CD14-positive monocyte (primary cell): Measurements from ENCODE around the gene INO80. TPM values are rescaled to one million over a fixed set of nuclear protein-coding genes. Genes with fewer than 3 reads are reported as not detected.

Experiments used
- DNase-seq, 3 donors: peaks; one replicate each; pipeline ENCODE4 v3.0.0-alpha.2; 2011 to 2022
- H2AFZ ChIP-seq: 2 replicates; pipeline ENCODE4 v1.6.0; 2012; ENCODE audit warnings: mild to moderate bottlenecking, low read depth, low read length, inconsistent platforms; ENCODE audit not compliant: insufficient read depth, poor library complexity, severe bottlenecking
- H3K27ac ChIP-seq, 2 donors: 1 replicate in 1 of 2; 2 replicates in 1 of 2; pipeline ENCODE4 v1.5.1; 2012 to 2013; ENCODE audit warnings: low read length in 2 of 2, control low read depth in 1 of 2, inconsistent platforms in 1 of 2, low read depth in 1 of 2, mild to moderate bottlenecking in 1 of 2
- H3K27me3 ChIP-seq, 2 donors: one replicate each; pipeline versions ENCODE4 v1.6.0 to v1.6.1; 2011 to 2013; ENCODE audit warnings: low read length in 2 of 2; ENCODE audit not compliant: control insufficient read depth in 2 of 2, insufficient read depth in 2 of 2
- H3K36me3 ChIP-seq, 2 donors: replicated peaks in 1 of 2; 1 replicate in 1 of 2; 2 replicates in 1 of 2; pipeline versions ENCODE4 v1.5.1 to v1.6.1; 2012 to 2013; ENCODE audit warnings: low read length in 2 of 2, control low read depth in 1 of 2, inconsistent platforms in 1 of 2, mild to moderate bottlenecking in 1 of 2; ENCODE audit not compliant: insufficient read depth in 2 of 2, control insufficient read depth in 1 of 2
- H3K4me1 ChIP-seq, 2 donors: 1 replicate in 1 of 2; 2 replicates in 1 of 2; pipeline versions ENCODE4 v1.5.1 to v1.6.1; 2012 to 2013; ENCODE audit warnings: low read length in 2 of 2, control low read depth in 1 of 2, inconsistent platforms in 1 of 2, mild to moderate bottlenecking in 1 of 2, moderate library complexity in 1 of 2; ENCODE audit not compliant: insufficient read depth in 2 of 2, control insufficient read depth in 1 of 2
- H3K4me2 ChIP-seq: replicated peaks from 2 replicates; pipeline ENCODE3; 2012; ENCODE audit warnings: low read length, moderate library complexity, mild to moderate bottlenecking; ENCODE audit not compliant: poor library complexity, severe bottlenecking; ENCODE audit errors: extremely low read depth
- H3K4me3 ChIP-seq, 3 experiments: fragments of 200-600 bp in 1 of 3; sonication (generic) in 1 of 3; replicated peaks in 1 of 3; 1 replicate in 2 of 3; 2 replicates in 1 of 3; pipeline ENCODE4 v1.5.1; 2011 to 2013; ENCODE audit warnings: low read length in 3 of 3, mild to moderate bottlenecking in 3 of 3, control low read depth in 2 of 3, low read depth in 2 of 3, inconsistent platforms in 1 of 3, moderate library complexity in 1 of 3
- H3K79me2 ChIP-seq: 2 replicates; pipeline ENCODE4 v1.6.0; 2012; ENCODE audit warnings: mild to moderate bottlenecking, control low read depth, inconsistent platforms, low read length, moderate library complexity; ENCODE audit not compliant: insufficient read depth
- H3K9ac ChIP-seq: 2 replicates; pipeline ENCODE4 v1.6.0; 2017; ENCODE audit warnings: low read length, mild to moderate bottlenecking; ENCODE audit not compliant: insufficient read depth, poor library complexity, severe bottlenecking
- H3K9me3 ChIP-seq, 2 donors: replicated peaks in 1 of 2; 1 replicate in 1 of 2; 2 replicates in 1 of 2; pipeline versions ENCODE4 v1.5.1 to v1.6.1; 2012 to 2013; ENCODE audit warnings: low read length in 2 of 2, control low read depth in 1 of 2; ENCODE audit not compliant: control insufficient read depth in 1 of 2, insufficient read depth in 1 of 2
- H4K20me1 ChIP-seq: 2 replicates; pipeline ENCODE4 v1.6.0; 2012; ENCODE audit warnings: mild to moderate bottlenecking, low read length, control low read depth, moderate library complexity; ENCODE audit not compliant: insufficient read depth
- H3K27ac Mint-ChIP-seq, 7 donors: one replicate each; pipeline ENCODE4 v1.8.0; 2020; ENCODE audit warnings: mild to moderate bottlenecking in 7 of 7, mixed read lengths in 7 of 7, moderate library complexity in 6 of 7, inconsistent platforms in 2 of 7
- H3K27me3 Mint-ChIP-seq, 3 donors: one replicate each; pipeline ENCODE4 v1.8.0; 2021 to 2022; ENCODE audit warnings: low read depth in 3 of 3, mild to moderate bottlenecking in 3 of 3, mixed read lengths in 3 of 3, moderate library complexity in 3 of 3, inconsistent platforms in 1 of 3
- H3K36me3 Mint-ChIP-seq, 2 donors: one replicate each; pipeline ENCODE4 v1.8.0; 2020; ENCODE audit warnings: mixed read lengths in 2 of 2, inconsistent platforms in 1 of 2, mild to moderate bottlenecking in 1 of 2
- H3K4me1 Mint-ChIP-seq: one replicate; pipeline ENCODE4 v1.8.0; 2020; ENCODE audit warnings: mild to moderate bottlenecking, mixed read lengths
- H3K4me3 Mint-ChIP-seq, 2 donors: one replicate each; pipeline ENCODE4 v1.8.0; 2020; ENCODE audit warnings: mild to moderate bottlenecking in 2 of 2, mixed read lengths in 2 of 2, moderate library complexity in 1 of 2
- H3K9me3 Mint-ChIP-seq, 7 donors: one replicate each; pipeline ENCODE4 v1.8.0; 2020 to 2022; ENCODE audit warnings: mixed read lengths in 7 of 7, mild to moderate bottlenecking in 6 of 7, moderate library complexity in 6 of 7, inconsistent platforms in 2 of 7
- WGBS: methylation state at CpG from one replicate; pipeline ENCODE4 v1.1.5; 2013; ENCODE audit warnings: missing lambda C conversion rate; ENCODE audit not compliant: insufficient coverage; 5-methylcytosine and 5-hydroxymethylcytosine counted together
- intact Hi-C, 2 donors: fragments of 100-400 bp; cut with micrococcal nuclease; formaldehyde crosslinking; loops; one replicate each; pipeline versions ENCODE4 v1.15.0 to v1.15.1; 2023
- polyA plus RNA-seq, 3 donors: library from polyadenylated mRNA; depleted of rRNA in 1 of 3; unstranded in 2 of 3; stranded (reverse) in 1 of 3; fragments of 300-500 nt in 2 of 3; fragments of >200 nt in 1 of 3; fragmentation: Illumina TruSeq in 2 of 3; gene quantifications; 1 replicate in 2 of 3; 2 replicates in 1 of 3; pipeline ENCODE4 v1.2.3, GENCODE V29; 2012 to 2021
- TF ChIP-seq, protein P1 (sequence below): fragments of 200-600 bp; IDR thresholded peaks from one replicate; pipeline ENCODE4 v1.8.0; 2022; ENCODE audit warnings: antibody characterized with exemption, mild to moderate bottlenecking

INO80 gene
- polyA plus RNA-seq, 3 donors = 2.3 to 13.1 (median 2.4) TPM

DNA sequence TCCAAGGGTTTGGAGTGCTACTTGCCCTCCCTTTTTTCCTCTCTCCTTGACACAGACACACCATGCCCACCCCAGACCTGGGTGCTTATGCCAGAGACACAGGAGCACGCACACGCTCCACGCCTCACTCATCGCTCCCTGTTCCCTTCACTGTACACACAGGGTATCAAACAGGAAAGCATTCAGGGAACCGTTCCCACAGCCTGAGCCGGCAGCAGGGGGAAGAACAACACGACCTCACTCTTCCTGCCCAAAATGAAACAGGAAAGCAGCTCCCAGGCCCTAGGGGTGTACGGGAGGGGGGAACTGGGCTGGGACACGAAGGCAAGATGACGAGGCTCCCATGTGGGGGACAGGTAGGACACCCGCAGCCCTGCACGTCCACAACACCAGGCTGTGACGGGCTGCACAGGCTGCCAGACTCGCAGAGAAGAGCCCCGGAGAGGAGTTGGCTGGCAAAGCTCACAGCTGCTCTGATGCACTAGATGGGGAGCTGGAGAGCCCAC, 175.7 kb downstream of the INO80 start:
- peaks cover 35% of the 10 kb centered on the region for H3K4me1 Mint-ChIP-seq
- 0% methylated on average over 11 of the region's 15 CpGs for WGBS
- Histone ChIP-seq H3K79me2 (no peaks in the 10 kb centered on the region), H3K27me3 (no peaks in the 10 kb centered on the region), H3K9ac (peak overlapping the region; percentile 48), H3K27ac (peak overlapping the region; percentile 11 to 40), H3K4me3 (peak overlapping the region in 2 of 3 experiments; percentile 1 to 80), H3K4me2 (peak overlapping the region; percentile 82), H2AFZ (peak overlapping the region; percentile 94), H3K36me3 (no peaks in the 10 kb centered on the region), H3K9me3 (no peaks in the 10 kb centered on the region), H4K20me1 (no peaks in the 10 kb centered on the region), H3K4me1 (peaks cover 34 to 40% of the 10 kb centered on the region in 2 donors)
- TF ChIP-seq, protein P1, sequence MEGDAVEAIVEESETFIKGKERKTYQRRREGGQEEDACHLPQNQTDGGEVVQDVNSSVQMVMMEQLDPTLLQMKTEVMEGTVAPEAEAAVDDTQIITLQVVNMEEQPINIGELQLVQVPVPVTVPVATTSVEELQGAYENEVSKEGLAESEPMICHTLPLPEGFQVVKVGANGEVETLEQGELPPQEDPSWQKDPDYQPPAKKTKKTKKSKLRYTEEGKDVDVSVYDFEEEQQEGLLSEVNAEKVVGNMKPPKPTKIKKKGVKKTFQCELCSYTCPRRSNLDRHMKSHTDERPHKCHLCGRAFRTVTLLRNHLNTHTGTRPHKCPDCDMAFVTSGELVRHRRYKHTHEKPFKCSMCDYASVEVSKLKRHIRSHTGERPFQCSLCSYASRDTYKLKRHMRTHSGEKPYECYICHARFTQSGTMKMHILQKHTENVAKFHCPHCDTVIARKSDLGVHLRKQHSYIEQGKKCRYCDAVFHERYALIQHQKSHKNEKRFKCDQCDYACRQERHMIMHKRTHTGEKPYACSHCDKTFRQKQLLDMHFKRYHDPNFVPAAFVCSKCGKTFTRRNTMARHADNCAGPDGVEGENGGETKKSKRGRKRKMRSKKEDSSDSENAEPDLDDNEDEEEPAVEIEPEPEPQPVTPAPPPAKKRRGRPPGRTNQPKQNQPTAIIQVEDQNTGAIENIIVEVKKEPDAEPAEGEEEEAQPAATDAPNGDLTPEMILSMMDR = no peak
- H3K4me3 Mint-ChIP-seq = peak overlapping the region; percentile 67 to 83
- no peaks in the 10 kb centered on the region for H3K36me3 Mint-ChIP-seq
- H3K27ac Mint-ChIP-seq = peak overlapping the region in 6 of 7 donors; percentile 7 to 78 (median 58)
- peaks cover 9 to 15% (median 12%) of the 10 kb centered on the region in 3 donors for H3K27me3 Mint-ChIP-seq
- H3K9me3 Mint-ChIP-seq = no peaks in the 10 kb centered on the region
- intact Hi-C loops = loop anchor here in 1 of 2 donors (5.0 to 10.0 kb wide), 2 partner anchors 33 to 84 kb away; no protein-coding TSS in a partner anchor
- DNase-seq = peak in 2 of 3 donors; percentile 28 to 42

DNA sequence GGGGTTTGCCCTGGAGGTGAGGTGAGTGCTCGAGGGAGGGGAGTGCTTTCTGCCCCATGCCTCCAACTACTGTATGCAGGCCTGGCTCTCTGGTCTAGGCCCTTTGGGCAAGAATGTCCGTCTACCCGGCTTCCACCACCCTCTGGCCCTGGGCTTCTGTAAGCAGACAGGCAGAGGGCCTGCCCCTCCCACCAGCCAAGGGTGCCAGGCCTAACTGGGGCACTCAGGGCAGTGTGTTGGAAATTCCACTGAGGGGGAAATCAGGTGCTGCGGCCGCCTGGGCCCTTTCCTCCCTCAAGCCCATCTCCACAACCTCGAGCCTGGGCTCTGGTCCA, 177.6 kb downstream of the INO80 start:
- Histone ChIP-seq H3K4me1 (peaks cover 36 to 42% of the 10 kb centered on the region in 2 donors), H3K4me3 (no peak overlapping the region), H3K9me3 (no peaks in the 10 kb centered on the region), H3K36me3 (no peaks in the 10 kb centered on the region), H3K79me2 (no peaks in the 10 kb centered on the region), H2AFZ (no peak overlapping the region), H3K9ac (no peak overlapping the region), H3K27ac (no peak overlapping the region), H4K20me1 (no peaks in the 10 kb centered on the region), H3K27me3 (no peaks in the 10 kb centered on the region), H3K4me2 (no peak overlapping the region)
- TF ChIP-seq, protein P1 = no peak
- H3K9me3 Mint-ChIP-seq = no peaks in the 10 kb centered on the region
- peaks cover 11 to 16% (median 12%) of the 10 kb centered on the region in 3 donors for H3K27me3 Mint-ChIP-seq
- no peak for DNase-seq
- WGBS = no CpG with 5 or more reads among the region's 6 CpGs
- no peak overlapping the region for H3K27ac Mint-ChIP-seq
- intact Hi-C loops = no loop called here
- H3K36me3 Mint-ChIP-seq = no peaks in the 10 kb centered on the region
- no peak overlapping the region for H3K4me3 Mint-ChIP-seq
- H3K4me1 Mint-ChIP-seq = peaks cover 37% of the 10 kb centered on the region
